ENCODE data around the gene HCRTR1.

Gene HCRTR1

GRCh38 chr1:31671561-31672201 is 54.2 kb downstream of the HCRTR1 start:
- no peak overlapping the region for H3K27ac Mint-ChIP-seq
- H3K27me3 Mint-ChIP-seq, result peaks cover 53% of the 10 kb centered on the region
- CTCF ChIA-PET, result interaction anchor here (2.8 kb wide), 1 partner anchor 117 kb away, joined by 15 read pairs; no protein-coding TSS in a partner anchor
- no peak for DNase-seq
- H3K4me1 Mint-ChIP-seq, result peaks cover 7% of the 10 kb centered on the region
- no peaks in the 10 kb centered on the region for H3K9me3 Mint-ChIP-seq
- H3K36me3 Mint-ChIP-seq, result no peaks in the 10 kb centered on the region
- H3K4me3 Mint-ChIP-seq, result no peak overlapping the region

- Mint-ChIP-seq H3K4me3 (no peak overlapping the region), H3K9me3 (no peaks in the 10 kb centered on the region), H3K27ac (no peak overlapping the region), H3K36me3 (no peaks in the 10 kb centered on the region), H3K27me3 (peaks cover 65% of the 10 kb centered on the region), H3K4me1 (peaks cover 7% of the 10 kb centered on the region)
- CTCF ChIA-PET, result interaction anchor here (1.8 kb wide), 1 partner anchor 8 kb away, joined by 6 read pairs; no protein-coding TSS in a partner anchor
- DNase-seq, result no peak
Measured at GRCh38 chr1:31672986-31673385, 55.5 kb downstream of the HCRTR1 start.

- Mint-ChIP-seq H3K36me3 (no peaks in the 10 kb centered on the region), H3K27ac (no peak overlapping the region), H3K27me3 (peaks cover 66% of the 10 kb centered on the region), H3K4me3 (no peak overlapping the region), H3K4me1 (peaks cover 7% of the 10 kb centered on the region), H3K9me3 (no peaks in the 10 kb centered on the region)
- CTCF ChIA-PET, result interaction anchor here (1.8 kb wide), 1 partner anchor 9 kb away, joined by 6 read pairs; no protein-coding TSS in a partner anchor
- DNase-seq, result no peak
Measured at GRCh38 chr1:31673433-31673832, 55.9 kb downstream of the HCRTR1 start.

GRCh38 chr1:31674626-31675025 is 57.1 kb downstream of the HCRTR1 start:
- no peaks in the 10 kb centered on the region for H3K9me3 Mint-ChIP-seq
- no peaks in the 10 kb centered on the region for H3K36me3 Mint-ChIP-seq
- H3K27ac Mint-ChIP-seq, result no peak overlapping the region
- H3K4me3 Mint-ChIP-seq, result no peak overlapping the region
- H3K27me3 Mint-ChIP-seq, result peaks cover 64% of the 10 kb centered on the region
- H3K4me1 Mint-ChIP-seq, result peaks cover 4% of the 10 kb centered on the region
- DNase-seq, result no peak
- CTCF ChIA-PET, result interaction anchor here (1.1 to 2.1 kb wide), 4 partner anchors 10 to 71 kb away, joined by 3 to 7 read pairs (median 4); no protein-coding TSS in a partner anchor

GRCh38 chr1:31675161-31675560 is 57.7 kb downstream of the HCRTR1 start:
- H3K9me3 Mint-ChIP-seq, result no peaks in the 10 kb centered on the region
- no peak overlapping the region for H3K4me3 Mint-ChIP-seq
- DNase-seq, result no peak
- H3K4me1 Mint-ChIP-seq, result peaks cover 2% of the 10 kb centered on the region
- CTCF ChIA-PET, result interaction anchor here (1.1 to 2.1 kb wide), 2 partner anchors 12 to 63 kb away, joined by 3 to 7 read pairs; no protein-coding TSS in a partner anchor
- H3K27ac Mint-ChIP-seq, result no peak overlapping the region
- H3K36me3 Mint-ChIP-seq, result no peaks in the 10 kb centered on the region
- peaks cover 58% of the 10 kb centered on the region for H3K27me3 Mint-ChIP-seq

GRCh38 chr1:31675756-31676155 is 58.3 kb downstream of the HCRTR1 start:
- H3K27me3 Mint-ChIP-seq, result peaks cover 57% of the 10 kb centered on the region
- CTCF ChIA-PET, result interaction anchor here (2.1 kb wide), 1 partner anchor 13 kb away, joined by 7 read pairs; no protein-coding TSS in a partner anchor

More at GRCh38 chr1:31675756-31676155, 58.3 kb downstream of the HCRTR1 start:
- Mint-ChIP-seq H3K9me3 (no peaks in the 10 kb centered on the region), H3K36me3 (no peaks in the 10 kb centered on the region), H3K27ac (no peak overlapping the region), H3K4me3 (no peak overlapping the region), H3K4me1 (no peaks in the 10 kb centered on the region)
- no peak for DNase-seq

Measured in activated naive CD4-positive, alpha-beta T cell treated with anti-CD3 and anti-CD28 coated beads, Interleukin-2, amount 10 ng/mL, durations not matched to agents 7 days and 5 days (primary cell).